ENCODE results near the gene GRIFIN.

The GRIFIN gene

DNA sequence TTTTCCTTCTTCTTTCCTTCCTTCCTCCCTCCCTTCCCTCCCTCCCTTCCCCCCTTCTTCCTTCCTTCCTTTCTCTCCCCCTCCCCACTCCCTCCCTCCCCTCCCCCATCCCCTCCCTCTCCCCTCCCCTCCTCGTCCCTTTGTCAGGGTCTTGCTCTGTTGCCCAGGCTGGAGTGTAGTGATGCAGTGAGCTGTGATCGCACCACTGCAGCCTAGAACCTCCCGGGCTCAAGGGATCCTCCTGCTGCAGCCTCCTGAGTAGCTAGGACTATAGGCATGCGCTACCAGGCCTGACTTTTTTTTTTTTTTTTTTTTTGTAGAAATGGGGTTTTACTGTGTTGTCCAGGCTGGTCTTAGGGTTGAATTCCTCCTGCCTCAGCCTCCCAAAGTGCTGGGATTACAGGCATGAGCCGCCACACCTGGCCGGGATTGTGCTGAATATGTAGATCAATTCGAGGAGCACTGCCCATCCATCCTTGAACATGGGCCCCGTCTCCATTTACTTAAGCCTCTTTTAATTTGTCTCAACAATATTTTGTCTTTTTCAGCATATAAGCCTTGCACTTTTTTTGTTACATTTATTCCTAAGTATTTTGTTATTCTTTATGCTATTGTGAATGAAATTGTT is 23.4 kb downstream of the GRIFIN start:
- no peak for DNase-seq

DNA sequence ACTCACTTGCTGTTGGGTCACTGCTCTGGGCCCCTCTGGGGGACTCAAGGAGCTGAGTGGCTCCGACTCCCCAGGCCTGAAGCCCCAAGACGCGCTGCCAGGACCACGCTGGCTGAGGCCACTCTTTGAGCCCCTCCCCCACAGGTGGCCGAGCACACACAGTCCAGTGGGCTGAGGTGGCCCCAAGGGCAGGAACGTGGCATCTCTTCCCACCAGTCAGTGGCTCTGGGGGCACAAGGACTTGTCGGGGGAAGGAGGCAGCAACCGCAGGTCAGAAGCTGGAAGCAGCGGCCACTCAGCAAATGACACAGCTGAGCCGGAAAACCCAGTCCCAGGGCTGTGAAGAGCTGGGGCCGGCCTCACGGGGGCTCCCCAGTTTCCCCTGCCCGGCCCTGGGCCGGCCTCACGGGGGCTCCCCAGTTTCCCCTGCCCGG is 24.1 kb downstream of the GRIFIN start:
- DNase-seq = no peak

DNA sequence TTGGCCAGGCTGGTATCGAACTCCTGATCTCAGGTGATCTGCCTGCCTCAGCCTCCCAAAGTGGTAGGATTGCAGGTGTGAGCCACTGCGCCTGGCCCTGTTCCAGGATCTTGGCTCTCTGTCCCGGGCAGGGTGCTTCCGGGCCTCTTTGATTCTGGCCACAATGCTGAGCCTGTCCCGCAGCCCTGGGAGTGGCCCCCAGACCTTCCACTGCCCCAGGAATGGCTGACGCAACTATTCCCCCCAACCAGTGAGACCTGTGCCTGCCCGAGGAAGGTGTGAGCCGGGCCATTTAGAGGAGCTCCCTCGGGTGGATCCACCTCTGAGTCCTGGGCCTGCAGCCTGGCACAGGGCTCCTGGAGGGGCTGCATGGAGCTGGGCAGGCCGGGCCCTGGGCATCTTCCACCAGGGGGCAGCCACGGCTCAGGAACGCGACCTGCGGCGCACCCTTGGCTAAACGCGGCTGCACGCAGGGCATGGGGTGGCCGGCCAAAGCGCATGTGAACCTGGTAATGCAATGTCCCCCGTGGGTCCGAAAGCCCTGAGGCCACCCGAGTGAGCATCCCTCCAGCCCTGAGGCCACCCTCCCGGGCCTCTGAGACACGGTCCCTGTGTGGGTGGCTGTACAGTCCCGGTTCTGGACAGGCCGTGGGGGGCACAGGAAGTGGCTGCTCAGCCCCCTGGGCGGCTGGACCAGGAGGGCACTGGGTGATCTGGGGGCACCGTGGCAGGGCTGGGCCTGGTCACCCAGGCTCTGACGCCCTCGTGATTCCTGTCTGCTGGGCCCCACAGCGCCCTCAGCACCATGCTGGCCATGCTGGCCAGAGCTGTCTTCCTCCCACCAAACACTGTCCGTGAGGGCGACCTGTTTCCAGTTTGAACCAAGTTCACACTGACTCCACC is 24.8 kb downstream of the GRIFIN start:
- DNase-seq = peak; percentile 48

DNA sequence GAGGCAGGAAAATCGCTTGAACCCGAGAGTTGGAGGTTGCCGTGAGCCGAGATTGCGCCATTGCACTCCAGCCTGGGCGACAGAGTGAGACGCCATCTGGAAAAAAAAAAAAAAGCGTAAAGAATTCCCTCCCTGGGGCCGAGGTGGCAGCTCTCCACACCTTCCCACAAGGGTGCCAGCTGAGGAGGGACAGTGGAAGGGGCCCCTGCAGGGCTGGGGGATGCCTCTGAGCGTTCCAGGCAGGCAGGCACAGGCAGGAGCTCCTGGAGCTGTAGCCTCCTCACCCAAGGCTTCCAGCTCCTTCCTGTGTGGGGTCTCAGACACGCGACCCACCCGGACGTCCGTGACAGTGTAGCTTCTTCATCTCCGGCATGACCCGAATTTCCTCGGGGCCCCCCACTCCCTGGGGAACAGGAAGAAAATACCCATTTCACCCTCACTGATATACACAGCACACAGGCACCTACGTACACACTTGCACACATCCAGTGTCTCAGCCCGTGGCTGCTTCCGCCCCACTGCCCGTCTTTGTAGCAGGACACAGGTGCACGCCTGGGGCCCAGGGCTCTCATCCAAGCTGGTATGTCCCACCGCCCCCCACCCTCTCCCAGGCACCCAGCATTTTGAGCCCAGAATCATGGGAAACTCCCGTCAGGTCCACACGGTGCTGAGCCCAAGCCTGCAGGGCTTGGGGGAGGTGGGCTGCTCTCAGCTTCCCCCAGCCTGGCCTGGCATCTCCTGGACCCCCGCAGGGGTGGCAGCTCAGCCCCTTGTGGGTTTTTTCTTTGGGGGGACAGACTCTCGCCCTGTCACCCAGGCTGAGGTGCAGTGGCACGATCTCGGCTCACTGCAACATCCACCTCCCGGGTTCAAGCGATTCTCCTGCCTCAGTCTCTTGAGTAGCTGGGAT is 25.7 kb downstream of the GRIFIN start:
- DNase-seq = no peak

DNA sequence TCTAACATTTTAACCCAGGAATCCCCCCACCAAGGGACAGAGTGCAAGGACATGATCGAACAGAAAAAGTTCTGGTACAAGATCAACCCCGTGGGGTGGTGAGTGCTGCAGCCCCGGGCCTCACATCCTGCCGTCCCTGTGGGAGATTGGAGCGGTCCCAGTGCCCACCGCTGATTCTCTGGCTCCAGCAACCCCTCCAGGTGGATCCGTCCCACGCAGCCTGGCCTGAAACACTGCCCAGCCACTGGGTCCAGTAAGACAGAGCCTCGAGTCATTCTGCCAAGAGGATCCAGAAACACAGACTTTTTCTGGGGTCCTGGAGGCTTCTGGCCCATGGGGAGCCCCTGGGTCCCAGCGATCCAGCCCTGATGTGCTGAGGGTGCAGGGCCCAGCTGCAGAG is 29.5 kb downstream of the GRIFIN start:
- no peak for DNase-seq

DNA sequence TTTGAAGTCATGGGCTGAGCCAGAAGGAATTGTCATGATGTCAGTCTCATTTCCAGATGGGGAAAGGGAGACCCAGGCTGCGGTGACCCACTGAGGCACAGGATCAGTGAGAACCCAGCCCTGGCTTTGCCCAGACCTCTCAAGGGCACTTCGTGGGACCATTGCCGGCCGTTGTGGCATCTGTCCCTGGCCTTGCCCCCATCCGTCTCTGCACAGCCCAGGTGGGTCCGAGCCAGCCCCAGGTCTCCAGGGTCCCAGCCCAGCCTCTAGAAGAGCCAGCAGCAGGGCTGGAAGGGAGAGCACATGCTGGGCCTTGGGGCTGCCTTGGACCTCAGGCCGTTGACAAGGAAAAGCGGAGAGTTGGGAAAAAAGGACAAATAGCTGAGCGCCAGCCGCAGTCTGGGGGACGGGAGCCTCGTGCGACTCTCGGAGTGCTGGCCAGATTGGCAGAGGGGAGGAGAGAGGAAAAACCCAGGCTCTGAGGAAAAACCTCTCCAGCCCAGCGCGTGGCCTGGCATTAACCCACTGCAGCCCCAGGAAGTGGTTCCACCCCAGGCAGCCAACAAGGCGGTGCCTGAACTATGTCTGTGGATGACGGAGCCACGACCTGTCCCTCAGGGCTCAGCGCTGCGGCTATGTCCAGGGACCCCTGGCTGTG is 30.2 kb downstream of the GRIFIN start:
- DNase-seq = no peak

DNA sequence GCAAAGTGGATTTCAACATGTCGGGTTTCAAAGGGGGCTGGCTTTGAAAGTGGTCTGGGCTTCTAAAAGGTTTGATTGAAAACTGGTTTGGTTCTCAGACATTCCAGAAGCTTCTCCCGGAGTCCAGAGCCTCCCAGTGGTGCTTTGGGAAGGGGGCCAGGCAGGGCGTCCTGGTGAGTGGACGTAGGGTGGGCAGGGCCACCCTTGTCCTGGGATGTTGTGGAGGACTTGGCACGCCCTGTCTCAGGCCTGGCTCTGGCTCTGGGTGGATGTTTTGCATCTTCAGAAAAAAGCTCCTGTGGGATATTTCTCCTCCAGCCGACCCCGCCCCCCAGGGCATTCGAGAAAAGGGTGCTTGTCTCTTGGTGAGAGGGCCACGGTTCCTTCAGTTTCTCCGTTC is 31.2 kb downstream of the GRIFIN start:
- no peak for DNase-seq

DNA sequence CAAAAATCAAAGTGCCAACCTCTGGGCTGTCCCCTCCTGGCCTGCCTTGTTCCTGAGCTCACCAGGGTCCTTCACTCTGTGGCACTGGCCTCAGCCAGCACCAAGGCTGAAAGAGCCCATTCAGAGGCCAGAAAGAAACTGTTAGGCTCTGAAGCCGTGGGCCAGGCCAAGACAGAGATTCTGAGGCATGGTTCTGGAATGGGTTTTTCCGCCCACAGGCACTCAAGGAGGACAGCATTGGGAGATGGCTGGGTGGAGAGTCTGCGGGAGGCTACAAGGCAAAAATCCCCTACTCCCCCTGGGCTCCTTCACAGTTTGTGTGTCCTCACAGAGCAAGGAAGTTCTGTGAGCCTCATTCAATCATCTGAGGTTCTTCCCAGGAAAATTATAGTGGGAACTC is 31.7 kb downstream of the GRIFIN start:
- no peak for DNase-seq

DNA sequence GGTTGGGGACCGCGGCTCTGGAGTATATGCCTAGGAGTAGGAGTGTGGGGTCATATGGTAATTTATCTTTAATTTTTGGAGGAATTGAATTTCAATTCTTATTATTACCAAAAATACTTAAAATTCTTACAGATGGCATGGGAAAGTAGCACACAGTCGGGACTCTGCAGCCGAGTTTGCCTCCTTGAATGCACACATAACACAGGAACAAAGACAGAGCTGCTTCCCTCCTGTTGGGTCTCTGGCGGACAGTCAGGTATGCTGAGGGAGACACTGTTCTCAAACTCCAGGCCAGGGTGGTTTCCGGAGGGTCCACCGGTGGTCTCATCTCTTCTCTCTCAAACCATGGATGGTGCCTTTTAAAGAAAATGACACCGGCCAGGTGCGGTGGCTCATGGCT is 32.7 kb downstream of the GRIFIN start:
- DNase-seq = no peak

DNA sequence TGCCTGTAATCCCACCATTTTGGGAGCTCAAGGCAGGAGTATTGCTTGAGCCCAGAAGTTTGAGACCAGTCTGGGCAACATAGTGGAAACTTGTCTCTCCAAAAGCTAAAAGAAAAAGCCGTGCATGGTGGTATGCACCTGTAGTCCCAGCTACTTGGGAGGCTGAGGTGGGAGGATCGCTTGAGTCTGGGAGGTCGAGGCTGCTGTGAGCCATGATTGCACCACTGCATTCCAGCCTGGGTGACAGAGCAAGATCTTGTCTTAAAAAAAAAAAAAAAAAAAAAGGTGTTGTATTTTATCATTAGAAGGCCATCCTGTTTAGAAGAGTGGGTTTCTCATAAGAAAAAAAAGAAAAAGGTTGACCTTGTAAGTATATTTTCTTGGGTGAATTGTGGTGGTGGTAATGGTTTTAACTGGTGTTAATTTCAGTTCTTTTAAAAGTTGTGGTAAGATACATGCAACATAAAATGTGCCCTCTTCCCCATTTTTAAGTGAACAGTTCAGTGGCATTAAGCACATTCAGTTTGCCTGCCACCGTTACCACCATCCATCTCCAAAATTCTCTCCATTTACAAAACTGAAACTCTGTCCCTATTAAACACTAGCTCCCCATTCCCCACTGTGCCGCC is 34.7 kb downstream of the GRIFIN start:
- no peak for DNase-seq

DNA sequence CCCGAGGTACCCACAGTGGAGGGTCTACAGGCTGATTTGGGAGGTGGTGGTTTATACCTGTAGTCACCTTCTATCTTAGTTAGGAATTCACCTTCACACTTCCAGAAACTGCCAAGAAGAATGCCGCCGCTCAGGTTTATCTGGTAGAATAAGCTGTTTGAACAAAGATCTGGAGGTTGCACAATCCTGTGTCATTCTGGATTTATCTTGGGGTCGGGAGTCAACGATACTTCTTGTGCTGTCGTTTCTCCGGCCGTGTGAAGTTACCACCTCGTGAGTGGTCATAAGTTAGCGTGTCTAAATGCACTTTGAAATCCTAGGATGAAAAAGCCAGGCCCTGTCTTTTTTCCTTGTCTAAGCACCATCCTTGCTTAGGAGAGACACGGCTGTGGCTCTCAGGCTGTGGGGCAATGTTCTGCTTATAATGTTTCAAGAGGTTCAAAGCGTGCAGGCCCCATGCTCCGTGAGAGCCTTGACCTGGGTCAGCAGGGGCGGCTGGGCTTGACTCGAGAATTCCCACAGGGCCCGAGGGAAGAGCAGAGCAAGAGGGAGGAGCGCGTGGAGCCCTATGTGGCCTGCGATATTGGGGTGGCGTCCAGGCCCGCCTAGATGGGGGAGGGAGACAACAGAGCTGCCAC is 35.5 kb downstream of the GRIFIN start:
- DNase-seq = no peak

DNA sequence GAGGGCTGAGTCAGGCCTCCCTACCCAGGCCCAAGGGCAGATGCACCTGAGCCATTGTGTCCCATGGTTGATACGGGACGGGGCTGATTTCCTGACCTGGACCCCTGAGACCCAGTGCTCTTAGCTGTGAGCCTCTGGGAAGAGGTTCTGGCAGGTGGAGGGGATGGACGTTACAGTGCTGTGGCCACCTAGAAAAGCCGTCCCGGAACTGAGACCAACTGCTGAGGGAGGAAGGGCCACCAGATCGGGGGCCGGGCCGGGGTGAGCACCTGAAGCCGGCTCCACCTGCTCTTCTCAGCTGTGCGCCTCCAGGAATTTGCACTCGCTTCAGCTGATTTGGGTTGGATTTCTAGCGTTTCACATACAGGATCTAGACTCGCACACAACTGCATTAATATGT is 37.4 kb downstream of the GRIFIN start:
- DNase-seq = no peak

DNA sequence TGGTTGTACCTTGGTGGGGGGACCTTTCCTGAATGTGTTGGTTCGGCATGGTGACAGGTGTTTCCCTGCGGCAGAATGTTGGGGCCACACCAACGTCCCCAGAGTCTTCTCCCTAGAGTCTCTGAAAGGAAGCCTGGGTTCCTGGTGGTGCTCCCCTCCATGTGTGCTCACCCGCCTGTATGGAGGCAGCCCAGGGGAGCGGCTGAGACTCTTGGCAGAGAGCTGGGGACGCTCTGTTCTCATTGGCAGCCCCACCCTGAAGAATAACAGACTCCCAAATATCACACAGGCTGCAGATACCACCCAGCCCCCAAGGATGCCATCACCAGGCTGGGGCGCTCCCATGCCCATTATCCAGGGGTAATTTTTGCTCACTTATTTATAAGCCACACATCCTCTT is 38.0 kb downstream of the GRIFIN start:
- no peak for DNase-seq

DNA sequence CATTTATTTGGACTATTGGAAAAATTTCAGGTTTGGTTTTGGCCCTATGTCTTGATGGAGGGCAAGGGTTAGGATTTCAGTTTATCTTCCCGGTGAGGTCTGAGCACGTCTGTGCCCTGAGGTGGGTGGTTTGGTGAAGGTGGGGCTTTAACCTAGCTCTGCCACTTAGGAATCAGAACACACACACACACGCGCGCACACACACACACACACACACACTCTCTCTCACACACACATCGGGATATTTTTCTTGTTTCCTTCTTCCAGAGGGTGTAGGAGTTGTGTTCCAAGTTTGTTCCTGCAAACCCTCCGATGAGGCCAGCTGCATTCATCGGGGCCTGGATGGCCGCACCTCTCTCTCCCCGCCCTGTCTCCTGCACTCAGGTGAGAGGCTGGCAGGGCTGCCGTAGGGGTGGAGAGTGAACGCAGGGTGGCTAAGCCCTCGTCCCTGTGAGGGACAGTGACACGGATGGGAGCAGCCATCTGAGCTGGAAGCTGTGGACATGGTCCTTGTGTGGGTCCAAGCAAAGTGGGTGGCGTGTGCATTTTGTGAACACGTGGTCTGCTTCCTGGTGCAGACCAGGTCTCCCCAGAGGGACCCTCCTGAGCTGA is 38.6 kb downstream of the GRIFIN start:
- no peak for DNase-seq

DNA sequence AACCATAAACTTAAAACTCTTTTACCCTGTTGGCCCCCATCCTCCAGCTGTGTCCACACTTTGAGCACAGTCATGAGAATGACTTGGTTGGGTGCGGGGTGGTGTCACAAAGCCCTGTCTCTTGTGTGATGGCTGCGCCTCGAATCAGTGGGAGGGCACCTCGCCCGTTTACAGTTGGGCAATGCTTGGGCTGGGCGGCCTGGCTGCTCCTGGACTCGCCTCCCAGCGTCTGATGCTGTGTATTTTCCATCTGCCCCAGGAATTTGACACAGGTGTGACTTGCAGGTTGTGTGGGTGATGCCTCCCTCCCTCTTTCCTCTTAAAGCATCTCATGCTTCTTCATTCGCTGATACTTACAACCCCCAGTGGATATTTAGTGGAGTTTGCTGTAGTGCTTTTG is 39.1 kb downstream of the GRIFIN start:
- no peak for DNase-seq

DNA sequence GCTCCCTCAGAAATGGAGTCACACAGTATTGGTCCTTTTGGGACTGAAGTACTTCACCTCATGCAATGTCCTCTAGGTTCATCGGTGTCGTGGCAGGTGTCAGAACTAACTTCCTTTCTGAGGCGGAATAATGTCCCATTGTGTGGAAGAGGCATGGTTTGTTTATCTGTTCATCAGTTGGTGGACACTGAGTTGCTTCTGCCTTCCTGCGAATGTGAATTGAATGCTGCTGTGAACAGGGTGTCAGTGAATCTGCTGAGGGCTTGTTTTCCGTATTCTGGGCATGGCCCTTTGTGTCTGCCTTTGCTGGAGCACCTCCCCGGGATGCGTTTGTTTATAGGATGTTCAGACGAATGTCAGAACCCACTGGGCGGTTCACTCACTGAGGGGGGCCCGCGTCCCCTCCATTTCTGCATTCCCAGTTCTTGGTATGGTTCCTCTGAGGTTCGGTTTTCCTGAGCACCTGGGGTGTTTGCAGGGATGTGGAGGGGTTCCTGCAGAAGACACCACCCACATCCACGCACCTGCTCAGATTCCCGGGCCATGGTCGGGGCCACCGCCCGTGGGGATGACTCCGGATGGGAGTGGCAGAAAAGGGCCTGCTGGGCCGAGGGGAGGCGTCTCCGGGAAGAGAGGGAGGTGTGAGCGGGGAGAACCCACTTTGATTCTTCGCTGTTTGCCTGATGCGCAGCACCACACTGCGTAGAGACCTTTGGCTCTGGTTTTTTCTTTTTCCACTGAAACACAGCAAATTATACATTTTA is 39.7 kb downstream of the GRIFIN start:
- no peak for DNase-seq

DNA sequence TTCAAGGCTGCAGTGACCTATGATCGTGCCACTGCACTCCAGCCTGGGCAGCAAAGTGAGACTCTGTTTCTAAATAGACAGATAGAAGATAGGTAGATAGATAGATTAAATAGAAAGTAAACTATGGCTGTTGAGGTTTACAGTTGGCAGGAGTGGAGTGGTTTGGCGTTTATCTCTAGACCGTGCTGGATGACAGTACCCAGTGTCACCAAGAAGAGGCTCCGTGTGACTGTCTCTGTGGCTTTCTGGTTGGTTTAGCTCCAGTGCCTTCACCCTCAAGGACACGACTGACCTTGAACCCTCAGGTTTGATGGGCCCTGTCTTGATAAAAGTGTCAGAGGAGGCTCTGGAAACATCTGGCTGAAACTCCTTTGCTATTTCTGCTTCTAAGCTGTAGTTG is 41.1 kb downstream of the GRIFIN start:
- DNase-seq = no peak

DNA sequence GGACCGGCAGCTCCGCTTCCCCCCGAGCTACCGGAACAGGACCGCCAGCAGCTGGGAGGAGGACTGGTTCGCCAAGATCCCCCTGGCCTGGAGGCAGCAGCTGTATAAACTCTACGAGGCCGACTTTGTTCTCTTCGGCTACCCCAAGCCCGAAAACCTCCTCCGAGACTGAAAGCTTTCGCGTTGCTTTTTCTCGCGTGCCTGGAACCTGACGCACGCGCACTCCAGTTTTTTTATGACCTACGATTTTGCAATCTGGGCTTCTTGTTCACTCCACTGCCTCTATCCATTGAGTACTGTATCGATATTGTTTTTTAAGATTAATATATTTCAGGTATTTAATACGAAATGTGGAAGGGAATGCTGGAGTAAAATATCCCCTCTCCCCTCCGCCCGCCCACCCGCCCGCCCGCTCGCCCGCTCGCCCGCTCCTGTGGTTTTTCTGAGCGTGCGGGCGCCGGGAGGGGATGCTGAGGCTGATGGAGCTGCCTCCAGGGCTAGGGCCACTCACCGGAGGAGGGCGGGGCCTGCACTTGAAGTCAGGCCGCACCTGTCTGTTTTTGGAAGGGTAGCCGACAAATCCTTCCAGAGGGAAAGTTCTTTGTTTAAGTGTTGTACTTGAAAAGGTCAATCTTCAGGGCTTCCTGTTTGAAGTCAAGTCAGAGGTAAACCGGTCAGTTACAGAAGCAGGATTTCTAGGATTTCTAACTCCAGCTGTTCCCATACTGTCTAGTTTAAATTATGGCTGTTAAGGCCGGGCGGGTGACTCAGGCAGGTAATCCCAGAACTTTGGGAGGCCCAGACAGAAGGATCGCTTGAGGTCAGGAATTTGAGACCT is 42.3 kb downstream of the GRIFIN start:
- no peak for DNase-seq

DNA sequence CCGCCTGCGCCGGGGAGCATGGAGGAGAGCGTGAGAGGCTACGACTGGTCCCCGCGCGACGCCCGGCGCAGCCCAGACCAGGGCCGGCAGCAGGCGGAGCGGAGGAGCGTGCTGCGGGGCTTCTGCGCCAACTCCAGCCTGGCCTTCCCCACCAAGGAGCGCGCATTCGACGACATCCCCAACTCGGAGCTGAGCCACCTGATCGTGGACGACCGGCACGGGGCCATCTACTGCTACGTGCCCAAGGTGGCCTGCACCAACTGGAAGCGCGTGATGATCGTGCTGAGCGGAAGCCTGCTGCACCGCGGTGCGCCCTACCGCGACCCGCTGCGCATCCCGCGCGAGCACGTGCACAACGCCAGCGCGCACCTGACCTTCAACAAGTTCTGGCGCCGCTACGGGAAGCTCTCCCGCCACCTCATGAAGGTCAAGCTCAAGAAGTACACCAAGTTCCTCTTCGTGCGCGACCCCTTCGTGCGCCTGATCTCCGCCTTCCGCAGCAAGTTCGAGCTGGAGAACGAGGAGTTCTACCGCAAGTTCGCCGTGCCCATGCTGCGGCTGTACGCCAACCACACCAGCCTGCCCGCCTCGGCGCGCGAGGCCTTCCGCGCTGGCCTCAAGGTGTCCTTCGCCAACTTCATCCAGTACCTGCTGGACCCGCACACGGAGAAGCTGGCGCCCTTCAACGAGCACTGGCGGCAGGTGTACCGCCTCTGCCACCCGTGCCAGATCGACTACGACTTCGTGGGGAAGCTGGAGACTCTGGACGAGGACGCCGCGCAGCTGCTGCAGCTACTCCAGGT is 43.1 kb downstream of the GRIFIN start:
- DNase-seq = no peak

All from NCI-H2107 (cell line).